Epidermal melanocyte (primary cell): ENCODE measurements around the gene NIPAL1.
"Not testable (repeated sequence)": the region's sequence is repeated elsewhere in the genome, so short reads cannot be mapped to it uniquely, and the experiment has no call there.

ENCODE experiments used
- DNase-seq: peaks from one replicate; pipeline ENCODE4 v3.0.0; 2011; ENCODE audit warnings: low spot score; ENCODE audit not compliant: insufficient read length

The NIPAL1 gene

DNA sequence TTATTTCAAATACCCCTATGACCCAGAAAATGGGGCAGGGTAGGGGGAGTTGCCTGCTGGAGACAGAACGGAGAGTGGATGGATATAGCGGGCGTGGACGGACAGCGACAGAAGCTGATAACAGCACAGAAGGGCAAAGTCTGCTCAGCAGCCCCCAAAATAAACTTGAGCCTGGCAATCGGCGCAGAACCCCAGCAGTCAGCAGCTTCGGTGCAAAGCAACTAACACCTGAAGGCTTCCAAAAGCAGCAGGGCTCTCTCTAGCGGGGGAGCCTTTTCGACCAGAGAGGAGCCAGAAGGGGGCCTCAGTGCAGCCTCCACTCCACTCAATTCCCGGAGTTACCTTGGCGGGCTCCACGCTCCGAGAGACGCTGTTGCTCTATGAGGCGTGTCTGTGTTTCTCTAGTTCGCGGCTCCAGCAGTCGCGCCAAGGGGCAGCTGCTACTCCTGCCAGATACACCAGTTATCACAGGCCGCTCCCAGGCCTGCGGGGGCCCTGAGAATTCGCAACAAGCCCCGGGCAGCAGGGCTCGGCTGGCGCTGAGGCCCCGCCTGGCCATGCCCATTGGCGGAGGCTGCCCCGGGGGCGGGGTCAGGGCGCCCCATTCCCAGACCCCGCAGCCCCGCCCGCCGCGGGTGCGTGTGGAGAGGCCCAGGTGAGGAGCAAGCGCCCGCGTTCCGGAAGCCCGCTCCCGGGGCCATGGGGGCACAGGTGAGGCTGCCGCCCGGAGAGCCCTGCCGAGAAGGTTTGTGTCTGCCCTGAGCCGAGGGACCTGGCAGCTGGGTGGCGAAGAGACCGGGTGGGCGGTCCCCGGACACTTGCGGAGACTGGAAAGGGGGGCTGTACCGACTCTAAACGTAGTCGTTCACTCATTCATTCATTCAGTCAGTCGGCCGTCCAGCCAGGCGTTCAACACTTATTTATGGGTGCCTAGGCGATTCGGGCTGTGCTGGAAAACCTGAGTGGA, at the start of gene NIPAL1, which contains the start of gene CNGA1:
Gene NIPAL1 (plus strand): TSS at position 632 of the 967 bp plus-strand sequence. CDS start 68 bp downstream, at position 700.
Gene CNGA1 (minus strand): TSS at position 541 of the 967 bp plus-strand sequence. CDS start 63,992 bp downstream, outside the sequence.
- peak; percentile 53 for DNase-seq

DNA sequence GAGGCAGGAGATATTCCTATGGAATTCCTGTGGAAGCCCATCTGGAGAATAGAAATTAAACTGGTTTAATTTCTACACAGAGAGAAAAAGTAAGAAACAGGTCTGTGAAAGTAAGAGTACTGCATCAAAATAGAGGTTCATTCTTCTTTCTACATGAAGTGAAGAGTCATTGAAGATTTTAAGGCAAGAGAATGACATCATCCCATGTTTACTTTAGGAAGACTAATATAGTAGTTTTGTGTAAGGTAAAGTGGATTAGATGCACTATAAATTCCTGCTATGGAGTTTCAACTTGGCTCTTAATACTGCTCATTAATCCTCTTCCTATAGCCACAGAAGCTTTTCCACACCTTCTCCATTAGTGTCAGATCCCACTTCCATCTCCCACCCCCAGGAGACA, 47.7 kb upstream of the NIPAL1 start:
- DNase-seq, result no peak

DNA sequence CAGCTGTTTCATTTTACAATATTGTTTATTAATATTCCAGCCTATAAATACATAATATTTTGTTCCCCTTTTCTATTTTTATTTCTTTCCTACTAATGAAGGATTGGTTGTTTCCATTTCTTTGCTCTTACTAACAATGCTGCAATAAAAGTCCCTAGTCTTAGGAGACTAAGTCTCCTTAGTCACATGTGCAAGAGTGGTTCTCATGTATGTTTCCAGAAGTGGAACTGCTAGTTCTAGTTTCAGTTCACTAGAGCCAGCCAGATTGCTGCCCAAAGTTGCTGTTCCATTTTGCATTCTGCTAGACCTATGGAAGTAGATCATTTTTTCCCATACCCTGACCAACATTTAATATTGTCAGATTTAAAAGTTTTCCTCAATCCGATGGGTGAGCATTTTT, 44.4 kb upstream of the NIPAL1 start:
- DNase-seq, result no peak

DNA sequence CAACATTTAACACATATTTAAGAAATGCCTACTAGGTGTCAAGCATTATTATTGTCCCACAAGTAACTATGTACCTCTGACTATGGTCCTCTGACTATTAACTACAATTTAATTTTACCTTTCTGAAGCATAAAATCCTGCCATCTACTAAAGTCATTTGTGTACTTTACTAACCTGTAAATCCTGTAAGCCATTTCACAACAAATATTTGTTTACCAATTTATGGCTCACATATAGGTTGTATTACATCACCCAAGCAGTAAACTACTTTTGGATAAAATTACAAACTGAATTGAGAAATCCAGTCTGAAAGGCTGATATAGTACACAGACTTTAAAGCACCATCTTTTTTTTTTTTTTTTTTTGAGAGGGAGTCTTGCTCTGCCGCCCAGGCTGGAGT, 43.9 kb upstream of the NIPAL1 start:
- no peak for DNase-seq

DNA sequence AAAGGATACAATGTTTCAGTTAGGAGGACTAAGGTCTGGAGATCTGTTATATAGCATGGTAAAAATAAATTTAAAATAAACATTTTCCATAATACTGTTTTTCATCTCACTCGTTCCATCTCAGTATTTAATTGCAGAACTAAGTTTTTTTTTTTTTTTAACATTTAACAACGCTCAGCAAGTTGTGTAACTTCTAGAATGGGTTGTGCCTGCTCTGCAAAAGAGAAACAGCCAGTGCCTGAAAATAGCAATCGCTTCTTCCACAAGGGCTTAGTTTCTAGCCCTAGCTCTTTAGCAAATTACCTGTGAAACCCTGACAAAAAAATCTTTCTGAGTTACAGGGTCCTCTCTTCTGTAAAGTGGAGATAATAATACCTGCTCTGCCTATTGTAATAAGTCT, 42.0 kb upstream of the NIPAL1 start:
- DNase-seq, result no peak

DNA sequence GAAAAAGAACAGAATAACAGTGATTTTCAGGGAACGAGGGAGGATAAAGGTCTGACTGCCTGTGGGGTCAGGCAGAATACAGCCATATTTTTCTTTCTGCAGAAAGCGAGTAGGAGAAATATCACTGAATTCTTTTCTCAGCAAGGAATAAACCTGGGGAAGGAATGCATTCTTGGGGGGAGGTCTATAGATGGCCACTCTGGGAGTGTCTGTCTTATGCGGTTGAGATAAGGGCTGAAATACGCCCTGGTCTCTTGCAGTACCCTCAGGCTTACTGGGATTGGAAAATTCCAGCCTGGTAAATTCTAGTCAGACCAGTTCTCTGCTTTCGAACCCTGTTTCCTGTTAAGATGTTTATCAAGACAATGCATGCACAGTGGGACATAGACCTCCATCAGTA, 26.4 kb upstream of the NIPAL1 start:
- DNase-seq, result no peak

DNA sequence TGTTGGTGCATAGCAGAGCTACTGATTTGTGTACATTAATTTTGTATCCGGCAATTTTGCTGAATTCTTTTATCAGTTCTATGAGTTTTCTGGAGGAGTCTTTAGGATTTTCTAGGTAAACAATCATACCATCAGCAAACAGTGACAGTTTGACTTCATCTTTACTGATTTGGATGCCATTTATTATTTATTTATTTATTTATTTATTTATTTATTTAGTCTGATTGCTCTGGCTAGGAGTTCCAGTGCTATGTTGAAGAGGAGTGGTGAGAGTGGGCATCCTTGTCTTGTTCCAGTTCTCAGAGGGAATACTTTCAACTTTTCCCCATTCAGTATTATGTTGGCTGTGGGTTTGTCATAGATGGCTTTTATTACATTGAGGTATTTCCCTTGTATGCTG, 24.1 kb upstream of the NIPAL1 start:
- not testable (repeated sequence) for DNase-seq

DNA sequence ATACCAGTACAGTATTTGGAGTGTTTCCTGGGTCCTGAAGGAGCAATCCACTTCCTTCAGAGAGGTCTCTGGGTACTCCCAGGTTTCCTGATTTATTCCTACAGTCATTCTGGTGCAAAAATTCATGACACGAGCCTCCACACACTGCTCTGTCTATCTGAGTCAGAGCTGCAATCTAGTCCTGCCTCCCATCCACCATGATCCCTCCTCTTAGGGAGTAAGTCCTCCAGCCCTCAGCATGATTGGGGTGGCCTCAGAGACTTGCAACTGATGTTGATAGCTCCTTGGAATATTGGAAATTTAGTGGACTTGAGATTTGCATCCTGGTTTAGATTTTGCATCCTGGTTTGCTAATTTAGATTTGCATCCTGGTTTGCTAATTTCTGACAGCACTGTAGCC, 20.6 kb upstream of the NIPAL1 start:
- DNase-seq, result no peak

DNA sequence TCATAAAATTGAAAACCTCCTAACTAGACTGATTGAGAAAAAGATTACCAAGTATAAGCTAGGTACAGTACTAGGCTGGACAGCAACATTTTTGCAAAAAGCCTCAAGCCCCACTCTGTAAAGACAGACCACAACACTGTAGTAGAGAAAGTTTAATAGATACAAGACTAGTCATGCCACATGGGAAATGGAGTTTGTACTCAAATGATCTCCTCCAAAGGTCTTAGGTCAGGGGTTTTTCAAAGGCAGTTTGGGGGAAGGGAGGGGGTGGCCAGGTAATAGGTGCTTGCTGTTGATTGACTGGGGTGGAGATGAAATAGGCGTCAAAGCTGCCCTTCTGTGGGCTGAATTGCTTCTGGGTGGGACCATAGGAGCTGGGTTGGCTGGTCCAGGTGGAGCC, 14.3 kb upstream of the NIPAL1 start:
- no peak for DNase-seq

DNA sequence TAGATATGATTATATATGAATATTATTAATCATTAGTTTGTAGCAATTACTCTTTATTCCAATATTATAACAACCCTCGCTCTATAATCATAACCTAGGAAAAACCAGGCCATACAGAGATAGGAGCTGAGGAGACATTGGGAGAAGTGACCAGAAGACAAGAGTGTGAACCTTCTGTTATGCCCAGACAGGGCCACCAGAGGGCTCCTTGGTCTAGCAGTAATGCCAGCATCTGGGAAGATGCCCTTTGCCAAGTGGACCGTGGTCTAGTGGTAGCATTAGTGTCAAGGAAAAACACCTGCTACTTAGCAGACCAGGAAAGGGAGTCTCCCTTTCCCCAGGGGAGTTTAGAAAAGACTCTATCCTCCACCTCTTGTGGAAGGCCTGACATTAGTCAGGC, 13.0 kb upstream of the NIPAL1 start:
- DNase-seq, result not testable (repeated sequence)

DNA sequence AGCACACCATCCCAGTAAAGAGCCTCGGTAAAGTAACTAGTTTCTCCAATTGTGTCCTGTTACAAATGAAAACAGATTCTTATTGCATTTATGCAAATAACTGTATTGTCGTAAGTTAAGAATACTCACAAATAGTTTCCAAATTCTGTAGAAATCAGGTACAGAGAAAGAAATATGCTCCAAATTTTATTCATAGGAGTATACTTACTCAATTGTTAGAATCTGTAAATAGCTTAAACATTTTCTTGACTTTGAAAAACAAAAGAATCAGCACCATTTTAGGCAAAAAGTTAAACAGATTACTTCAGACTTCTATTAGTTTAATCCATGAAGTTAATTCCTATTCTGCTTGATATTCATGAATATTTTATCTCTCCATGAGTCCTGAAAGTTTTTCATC, 10.8 kb upstream of the NIPAL1 start:
- DNase-seq, result no peak

DNA sequence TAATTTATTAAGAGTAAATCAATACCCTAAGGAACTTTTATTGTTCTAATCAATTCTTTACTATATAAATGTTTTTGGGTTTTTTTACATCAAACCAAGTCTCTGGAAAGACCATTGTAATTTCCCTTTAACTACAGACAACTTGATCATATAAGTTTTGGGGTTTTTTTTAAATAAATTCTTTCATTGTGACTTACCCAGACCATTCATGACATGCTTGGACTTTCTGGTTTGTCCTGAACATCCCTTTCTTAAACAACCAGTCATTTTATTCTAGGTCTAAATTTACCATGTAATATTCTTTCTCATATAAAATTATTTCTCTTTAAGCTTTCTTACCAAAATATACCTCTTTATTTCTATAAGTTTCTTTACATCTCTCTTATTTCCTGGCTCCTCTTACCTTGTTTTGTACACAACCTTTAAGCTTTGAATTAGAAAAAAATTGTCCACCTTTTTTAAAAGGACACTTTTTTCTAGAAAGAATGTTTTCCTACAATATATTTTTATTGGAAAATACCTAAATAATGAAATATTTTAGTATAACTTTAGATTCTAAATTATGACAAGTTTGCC, 8.5 kb upstream of the NIPAL1 start:
- DNase-seq, result no peak

DNA sequence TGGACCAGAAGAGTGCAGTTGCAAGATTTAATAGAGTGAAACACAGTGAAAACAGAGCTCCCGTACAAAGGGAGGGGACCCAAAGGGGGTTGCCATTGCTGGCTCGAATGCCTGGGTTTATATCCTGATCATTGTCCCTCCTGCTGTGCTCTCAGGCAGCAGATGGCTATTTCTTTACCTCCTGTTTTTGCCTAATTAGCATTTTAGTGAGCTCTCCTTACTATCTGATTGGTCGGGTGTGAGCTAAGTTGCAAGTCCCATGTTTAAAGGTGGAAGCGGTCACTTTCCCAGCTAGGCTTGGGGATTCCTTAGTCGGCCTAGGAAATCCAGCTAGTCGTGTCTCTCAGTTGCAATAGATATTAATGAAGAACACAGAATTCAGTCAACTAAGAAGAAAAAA, 5.7 kb upstream of the NIPAL1 start:
- not testable (repeated sequence) for DNase-seq

DNA sequence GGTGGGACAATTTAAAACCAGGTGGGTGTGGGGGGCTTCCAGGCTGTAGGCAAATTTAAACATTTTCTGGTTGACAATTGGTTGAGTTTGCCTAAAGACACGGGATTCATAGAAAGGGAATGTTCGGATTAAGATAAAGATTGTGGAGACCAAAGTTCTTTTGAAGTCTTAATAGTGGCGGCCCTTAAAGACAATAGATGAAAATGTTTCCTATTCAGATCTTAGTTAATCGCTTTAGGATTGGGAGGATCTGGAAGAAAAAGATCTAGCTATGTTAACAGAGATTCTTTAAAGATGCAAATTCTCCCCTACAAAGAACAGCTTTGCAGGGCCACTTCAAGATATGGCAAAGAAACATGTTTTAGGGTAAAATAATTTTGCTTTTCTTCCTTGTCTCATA, 4.8 kb upstream of the NIPAL1 start:
- DNase-seq, result no peak

DNA sequence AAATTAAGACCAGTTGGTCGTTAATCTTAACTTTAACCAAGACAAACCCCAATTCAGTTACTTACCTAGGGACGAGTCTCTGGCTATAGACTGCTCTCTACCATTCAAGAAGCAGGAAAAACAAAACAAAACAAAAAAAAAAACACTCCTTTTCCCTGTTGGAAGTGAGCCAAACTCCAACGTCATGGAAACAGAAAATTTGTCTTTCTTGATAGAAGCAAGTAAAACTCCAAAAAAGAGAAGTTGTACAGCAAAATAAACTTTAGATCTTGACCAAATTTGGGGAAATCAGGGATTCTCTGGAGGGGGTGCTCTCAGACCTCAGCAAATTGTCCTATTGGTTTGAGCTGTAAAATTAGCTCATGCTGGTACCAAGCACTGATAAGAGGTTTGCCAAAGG, 3.7 kb upstream of the NIPAL1 start:
- no peak for DNase-seq

DNA sequence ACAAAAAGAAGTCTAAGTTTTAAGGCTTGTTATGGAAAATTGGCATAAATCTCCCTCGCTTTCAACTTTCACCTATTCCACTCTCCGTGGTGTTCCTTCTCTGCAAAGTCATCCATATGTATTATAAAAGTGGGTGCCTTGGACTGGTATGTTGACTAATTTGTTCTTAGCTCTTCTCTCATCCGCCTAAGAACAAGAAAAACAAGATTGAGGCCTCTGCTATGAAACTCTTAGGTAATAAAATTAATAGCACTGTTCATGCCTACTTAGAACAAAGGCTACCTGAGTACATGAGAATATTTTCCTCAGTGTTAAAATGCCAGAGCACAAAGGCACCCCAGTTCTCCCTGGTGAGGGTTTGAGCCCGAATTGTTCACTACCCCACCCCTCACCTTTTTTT, 1.4 kb upstream of the NIPAL1 start:
- DNase-seq, result no peak

DNA sequence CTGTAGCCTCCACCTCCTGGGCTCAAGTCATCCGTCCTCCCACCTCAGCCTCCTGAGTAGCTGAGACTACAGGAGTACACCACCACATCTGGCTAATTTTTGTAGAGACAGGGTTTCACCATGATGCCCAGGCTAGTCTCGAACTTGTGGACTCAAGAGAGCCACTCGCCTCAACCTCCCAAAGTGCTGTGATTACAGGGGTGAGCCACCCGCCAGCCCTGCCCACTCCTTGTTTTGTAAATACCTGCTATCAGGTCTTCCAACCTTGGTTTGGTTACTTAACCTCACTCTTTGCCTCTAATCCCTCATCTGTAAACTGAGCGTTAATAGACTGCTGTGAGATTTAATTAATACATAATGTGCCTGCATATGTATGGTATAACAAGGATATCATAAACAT, 894 bp upstream of the NIPAL1 start:
- no peak for DNase-seq

DNA sequence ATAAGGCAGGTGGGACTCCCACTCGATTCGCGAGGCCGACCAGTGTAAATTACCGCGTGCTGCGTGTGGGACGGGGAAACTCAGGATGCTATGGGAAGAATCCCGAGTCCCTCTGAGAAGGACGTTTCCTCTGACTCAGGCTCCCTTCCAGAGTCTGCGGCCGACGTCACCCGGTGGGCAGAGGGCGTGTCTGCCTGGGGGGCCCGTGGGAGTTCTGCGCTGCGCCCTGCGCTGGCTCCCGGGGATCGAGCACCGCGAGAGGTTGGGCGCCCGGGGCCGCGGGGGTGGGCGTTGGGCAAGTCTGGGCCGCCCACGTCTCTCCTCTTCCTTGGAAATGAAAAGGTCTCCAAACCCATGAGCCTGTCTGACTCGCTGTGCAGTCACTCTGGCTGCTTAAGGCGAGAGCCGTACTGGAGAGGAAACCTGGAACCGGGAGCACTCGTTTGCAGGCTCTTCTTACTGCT, 568 bp downstream of the NIPAL1 start:
- DNase-seq, result no peak

DNA sequence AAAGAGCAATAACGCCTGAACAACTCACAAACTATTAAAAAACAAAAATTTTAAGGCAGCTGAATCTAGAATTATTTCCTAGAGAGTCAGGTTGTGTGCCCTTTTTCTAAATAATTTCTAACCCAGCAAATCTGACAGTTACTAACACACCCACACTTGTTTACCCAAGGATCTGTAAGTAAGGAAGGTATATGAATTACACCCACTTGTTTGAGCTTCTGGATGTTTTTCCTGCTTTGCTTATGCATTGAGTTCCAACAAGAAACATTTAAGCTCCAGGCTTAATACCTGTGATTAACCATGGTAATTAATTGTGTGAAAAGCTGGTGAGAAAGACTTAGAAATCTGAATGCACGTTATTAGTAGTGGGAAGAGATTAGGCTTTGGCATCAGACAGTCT, 1.5 kb downstream of the NIPAL1 start:
- DNase-seq, result no peak

DNA sequence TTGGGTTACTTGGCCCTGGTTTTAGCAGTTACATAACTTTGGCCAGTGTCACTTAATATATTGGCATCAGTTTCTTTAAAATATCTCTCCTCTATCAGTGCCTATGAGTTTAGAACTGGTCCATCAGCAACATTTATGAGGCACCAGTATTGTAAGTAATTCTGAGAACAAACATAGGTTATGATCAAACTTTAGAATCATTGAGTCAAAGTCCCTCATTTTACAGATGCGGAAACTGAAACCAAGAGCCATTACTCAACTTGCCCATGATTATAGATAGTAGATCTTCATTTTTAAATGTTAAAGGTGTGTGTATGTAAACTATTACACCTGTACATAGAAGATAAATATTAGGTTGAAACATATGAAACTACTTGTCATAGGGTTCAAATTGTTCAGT, 4.5 kb downstream of the NIPAL1 start:
- no peak for DNase-seq

DNA sequence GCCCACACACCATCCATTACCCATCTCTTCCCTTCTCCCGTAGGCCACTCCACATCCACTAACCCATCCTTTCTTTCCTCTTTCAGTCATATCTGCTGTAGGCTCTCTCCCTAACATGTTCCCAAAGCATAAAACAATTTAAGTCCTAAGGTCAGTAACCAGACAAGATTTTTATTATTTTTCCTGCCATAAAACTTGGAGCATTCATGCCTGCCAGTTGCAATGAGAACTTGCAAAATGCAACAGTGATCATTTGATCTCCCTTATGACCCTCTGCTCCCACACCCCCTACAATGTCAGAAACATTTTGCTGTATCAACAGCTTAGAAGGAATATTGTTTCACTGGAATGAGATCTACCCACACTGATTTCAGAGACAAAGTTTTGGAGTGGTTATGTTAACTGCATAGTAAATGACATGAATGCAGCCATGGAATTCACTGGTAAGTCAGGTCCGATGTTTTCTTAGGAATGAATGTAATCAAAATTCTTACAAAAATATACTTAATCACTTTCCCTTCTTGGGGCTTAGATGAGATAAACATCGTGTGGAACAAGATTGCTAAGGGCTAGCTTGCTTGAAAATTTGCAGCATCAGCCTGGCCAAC, 5.7 kb downstream of the NIPAL1 start:
- no peak for DNase-seq

DNA sequence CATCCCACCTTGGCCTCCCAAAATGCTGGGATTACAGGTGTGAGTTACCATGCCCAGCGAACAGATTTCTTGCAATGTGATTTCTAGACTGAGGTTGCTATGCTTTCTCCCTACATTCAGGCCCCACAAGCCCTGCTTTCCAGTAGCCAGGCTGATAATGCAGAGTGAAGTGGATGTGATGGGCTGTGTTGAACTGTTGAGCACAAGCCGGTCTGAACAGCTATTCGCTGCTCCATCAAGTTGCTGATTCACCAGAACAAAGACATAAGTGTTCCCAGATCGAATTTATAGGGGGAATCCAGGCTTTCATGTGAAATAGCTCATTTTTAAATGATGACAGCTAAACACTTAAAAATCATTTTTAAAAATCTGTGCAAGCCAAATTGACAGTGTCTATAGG, 8.0 kb downstream of the NIPAL1 start:
- DNase-seq, result no peak
